ENCODE results near the gene CCDC141. TPM values are rescaled to one million over a fixed set of nuclear protein-coding genes. Genes with fewer than 3 reads are reported as not detected.

CCDC141 gene
- total and polyA plus RNA-seq, 3 experiments from 2014 or later = 1.6 to 3.9 (median 2.1) TPM

- H3K36me3 Mint-ChIP-seq = peaks cover 0 to 2% (median 1%) of the 10 kb centered on the region in 3 donors
- H3K4me1 Mint-ChIP-seq = peaks cover 0 to 5% (median 4%) of the 10 kb centered on the region in 3 donors
- H3K36me3 ChIP-seq (ENCODE audit: insufficient read depth, low read length) = no peaks in the 10 kb centered on the region
- H3K9me3 Mint-ChIP-seq = no peaks in the 10 kb centered on the region
- POLR2A ChIA-PET = no interaction called here
- no peaks in the 10 kb centered on the region for H3K9me3 ChIP-seq (ENCODE audit: low read length)
- no peak overlapping the region for H3K27ac Mint-ChIP-seq
- H3K4me3 ChIP-seq (ENCODE audit: low read length) = no peak overlapping the region
- no peak for DNase-seq
- no peaks in the 10 kb centered on the region for H3K27me3 Mint-ChIP-seq
- CTCF ChIA-PET = interaction anchor here (1.1 kb wide), 1 partner anchor 107 kb away, joined by 3 read pairs; no protein-coding TSS in a partner anchor
- no peaks in the 10 kb centered on the region for H3K4me1 ChIP-seq (ENCODE audit: insufficient read depth, low read length)
- H3K4me3 Mint-ChIP-seq = no peak overlapping the region
- no peaks in the 10 kb centered on the region for H3K27me3 ChIP-seq (ENCODE audit: insufficient read depth, low read length, poor library complexity, severe bottlenecking)
- no peak overlapping the region for H3K27ac ChIP-seq (ENCODE audit: low read depth, low read length)
Measured at GRCh38 chr2:178913049-178913441, 136.9 kb downstream of the CCDC141 start.

GRCh38 chr2:178912416-178913048 is 137.4 kb downstream of the CCDC141 start:
- POLR2A ChIA-PET = no interaction called here
- no peaks in the 10 kb centered on the region for H3K36me3 ChIP-seq (ENCODE audit: insufficient read depth, low read length)
- H3K4me1 ChIP-seq (ENCODE audit: insufficient read depth, low read length) = no peaks in the 10 kb centered on the region
- H3K4me3 Mint-ChIP-seq = no peak overlapping the region
- CTCF ChIA-PET = interaction anchor here (1.1 kb wide), 1 partner anchor 108 kb away, joined by 3 read pairs; no protein-coding TSS in a partner anchor
- no peak overlapping the region for H3K27ac Mint-ChIP-seq
- H3K27me3 Mint-ChIP-seq = no peaks in the 10 kb centered on the region
- H3K27ac ChIP-seq (ENCODE audit: low read depth, low read length) = no peak overlapping the region
- no peak overlapping the region for H3K4me3 ChIP-seq (ENCODE audit: low read length)
- no peak for DNase-seq
- peaks cover 0 to 1% (median 0%) of the 10 kb centered on the region in 3 donors for H3K36me3 Mint-ChIP-seq
- H3K4me1 Mint-ChIP-seq = peaks cover 0 to 5% (median 4%) of the 10 kb centered on the region in 3 donors
- H3K9me3 ChIP-seq (ENCODE audit: low read length) = no peaks in the 10 kb centered on the region
- H3K9me3 Mint-ChIP-seq = no peaks in the 10 kb centered on the region
- no peaks in the 10 kb centered on the region for H3K27me3 ChIP-seq (ENCODE audit: insufficient read depth, low read length, poor library complexity, severe bottlenecking)

- ChIA-PET CTCF (interaction anchor here (1.3 kb wide), 1 partner anchor 20 kb away, joined by 3 read pairs; no protein-coding TSS in a partner anchor), POLR2A (no interaction called here)
- no peaks in the 10 kb centered on the region for H3K27me3 ChIP-seq (ENCODE audit: insufficient read depth, low read length, poor library complexity, severe bottlenecking)
- H3K36me3 ChIP-seq (ENCODE audit: insufficient read depth, low read length) = no peaks in the 10 kb centered on the region
- no peak overlapping the region for H3K4me3 ChIP-seq (ENCODE audit: low read length)
- H3K36me3 Mint-ChIP-seq = peaks cover 0 to 1% (median 0%) of the 10 kb centered on the region in 3 donors
- no peaks in the 10 kb centered on the region for H3K27me3 Mint-ChIP-seq
- H3K27ac Mint-ChIP-seq = no peak overlapping the region
- peaks cover 0 to 5% (median 4%) of the 10 kb centered on the region in 3 donors for H3K4me1 Mint-ChIP-seq
- no peak overlapping the region for H3K4me3 Mint-ChIP-seq
- no peaks in the 10 kb centered on the region for H3K4me1 ChIP-seq (ENCODE audit: insufficient read depth, low read length)
- H3K9me3 Mint-ChIP-seq = no peaks in the 10 kb centered on the region
- no peak for DNase-seq
- no peaks in the 10 kb centered on the region for H3K9me3 ChIP-seq (ENCODE audit: low read length)
- H3K27ac ChIP-seq (ENCODE audit: low read depth, low read length) = no peak overlapping the region
Measured at GRCh38 chr2:178911039-178911438, 138.9 kb downstream of the CCDC141 start.

GRCh38 chr2:178910005-178910404 is 139.9 kb downstream of the CCDC141 start:
- POLR2A ChIA-PET = no interaction called here
- no peak for DNase-seq
- peaks cover 0 to 1% (median under 1%) of the 10 kb centered on the region in 3 donors for H3K36me3 Mint-ChIP-seq
- no peaks in the 10 kb centered on the region for H3K27me3 Mint-ChIP-seq
- H3K9me3 ChIP-seq (ENCODE audit: low read length) = no peaks in the 10 kb centered on the region
- peaks cover 0 to 5% (median 4%) of the 10 kb centered on the region in 3 donors for H3K4me1 Mint-ChIP-seq
- H3K27me3 ChIP-seq (ENCODE audit: insufficient read depth, low read length, poor library complexity, severe bottlenecking) = no peaks in the 10 kb centered on the region
- no peak overlapping the region for H3K4me3 ChIP-seq (ENCODE audit: low read length)
- H3K27ac Mint-ChIP-seq = no peak overlapping the region
- no peak overlapping the region for H3K27ac ChIP-seq (ENCODE audit: low read depth, low read length)
- no peaks in the 10 kb centered on the region for H3K9me3 Mint-ChIP-seq
- H3K4me3 Mint-ChIP-seq = no peak overlapping the region
- H3K4me1 ChIP-seq (ENCODE audit: insufficient read depth, low read length) = no peaks in the 10 kb centered on the region
- CTCF ChIA-PET = interaction anchor here (1.2 to 1.3 kb wide), 2 partner anchors 14 to 19 kb away, joined by 3 to 5 read pairs; no protein-coding TSS in a partner anchor
- no peaks in the 10 kb centered on the region for H3K36me3 ChIP-seq (ENCODE audit: insufficient read depth, low read length)

GRCh38 chr2:178909507-178909906 is 140.4 kb downstream of the CCDC141 start:
- DNase-seq = no peak
- H3K4me3 ChIP-seq (ENCODE audit: low read length) = no peak overlapping the region
- no peaks in the 10 kb centered on the region for H3K36me3 ChIP-seq (ENCODE audit: insufficient read depth, low read length)
- no peaks in the 10 kb centered on the region for H3K4me1 ChIP-seq (ENCODE audit: insufficient read depth, low read length)
- ChIA-PET POLR2A (no interaction called here), CTCF (interaction anchor here (1.2 kb wide), 1 partner anchor 13 kb away, joined by 5 read pairs; no protein-coding TSS in a partner anchor)
- peaks cover 0 to 5% (median 4%) of the 10 kb centered on the region in 3 donors for H3K4me1 Mint-ChIP-seq
- peaks cover 0 to 3% (median 2%) of the 10 kb centered on the region in 3 donors for H3K36me3 Mint-ChIP-seq
- H3K9me3 ChIP-seq (ENCODE audit: low read length) = no peaks in the 10 kb centered on the region
- no peak overlapping the region for H3K4me3 Mint-ChIP-seq
- no peaks in the 10 kb centered on the region for H3K9me3 Mint-ChIP-seq
- H3K27ac Mint-ChIP-seq = no peak overlapping the region
- no peaks in the 10 kb centered on the region for H3K27me3 ChIP-seq (ENCODE audit: insufficient read depth, low read length, poor library complexity, severe bottlenecking)
- no peaks in the 10 kb centered on the region for H3K27me3 Mint-ChIP-seq
- H3K27ac ChIP-seq (ENCODE audit: low read depth, low read length) = no peak overlapping the region

GRCh38 chr2:178908810-178909209 is 141.1 kb downstream of the CCDC141 start:
- H3K27ac ChIP-seq (ENCODE audit: low read depth, low read length) = no peak overlapping the region
- H3K36me3 Mint-ChIP-seq = peaks cover 0 to 3% (median 2%) of the 10 kb centered on the region in 3 donors
- POLR2A ChIA-PET = no interaction called here
- no peaks in the 10 kb centered on the region for H3K36me3 ChIP-seq (ENCODE audit: insufficient read depth, low read length)
- H3K4me3 ChIP-seq (ENCODE audit: low read length) = no peak overlapping the region
- no peaks in the 10 kb centered on the region for H3K9me3 Mint-ChIP-seq
- H3K9me3 ChIP-seq (ENCODE audit: low read length) = no peaks in the 10 kb centered on the region
- CTCF ChIA-PET = no interaction called here
- DNase-seq = no peak
- no peaks in the 10 kb centered on the region for H3K27me3 ChIP-seq (ENCODE audit: insufficient read depth, low read length, poor library complexity, severe bottlenecking)
- no peaks in the 10 kb centered on the region for H3K27me3 Mint-ChIP-seq
- H3K4me1 Mint-ChIP-seq = peaks cover 0 to 5% (median 0%) of the 10 kb centered on the region in 3 donors
- no peak overlapping the region for H3K4me3 Mint-ChIP-seq
- H3K4me1 ChIP-seq (ENCODE audit: insufficient read depth, low read length) = no peaks in the 10 kb centered on the region
- H3K27ac Mint-ChIP-seq = no peak overlapping the region

- Mint-ChIP-seq H3K27me3 (no peaks in the 10 kb centered on the region), H3K4me1 (no peaks in the 10 kb centered on the region), H3K4me3 (no peak overlapping the region), H3K27ac (no peak overlapping the region), H3K36me3 (peaks cover 0 to 3% (median 2%) of the 10 kb centered on the region in 3 donors), H3K9me3 (peaks cover 0 to 2% (median 0%) of the 10 kb centered on the region in 5 donors)
- no peak for DNase-seq
- ChIA-PET CTCF (no interaction called here), POLR2A (no interaction called here)
- Histone ChIP-seq H3K27ac (ENCODE audit: low read depth, low read length) (no peak overlapping the region), H3K4me1 (ENCODE audit: insufficient read depth, low read length) (no peaks in the 10 kb centered on the region), H3K9me3 (ENCODE audit: low read length) (no peaks in the 10 kb centered on the region), H3K36me3 (ENCODE audit: insufficient read depth, low read length) (no peaks in the 10 kb centered on the region), H3K27me3 (ENCODE audit: insufficient read depth, low read length, poor library complexity, severe bottlenecking) (no peaks in the 10 kb centered on the region), H3K4me3 (ENCODE audit: low read length) (no peak overlapping the region)
Measured at GRCh38 chr2:178905261-178905660, 144.7 kb downstream of the CCDC141 start.

GRCh38 chr2:178899656-178900055 is 150.3 kb downstream of the CCDC141 start:
- no peak overlapping the region for H3K27ac Mint-ChIP-seq
- Histone ChIP-seq H3K27me3 (ENCODE audit: insufficient read depth, low read length, poor library complexity, severe bottlenecking) (no peaks in the 10 kb centered on the region), H3K36me3 (ENCODE audit: insufficient read depth, low read length) (no peaks in the 10 kb centered on the region), H3K4me1 (ENCODE audit: insufficient read depth, low read length) (no peaks in the 10 kb centered on the region), H3K27ac (ENCODE audit: low read depth, low read length) (no peak overlapping the region), H3K4me3 (ENCODE audit: low read length) (no peak overlapping the region), H3K9me3 (ENCODE audit: low read length) (no peaks in the 10 kb centered on the region)
- CTCF ChIA-PET = interaction anchor here (2.0 kb wide), 1 partner anchor 8 kb away, joined by 7 read pairs; no protein-coding TSS in a partner anchor
- peaks cover 0 to 3% (median 0%) of the 10 kb centered on the region in 3 donors for H3K36me3 Mint-ChIP-seq
- H3K27me3 Mint-ChIP-seq = no peaks in the 10 kb centered on the region
- no peak for DNase-seq
- POLR2A ChIA-PET = no interaction called here
- peaks cover 0 to 2% (median 0%) of the 10 kb centered on the region in 5 donors for H3K9me3 Mint-ChIP-seq
- no peaks in the 10 kb centered on the region for H3K4me1 Mint-ChIP-seq
- no peak overlapping the region for H3K4me3 Mint-ChIP-seq

All from CD8-positive, alpha-beta memory T cell (primary cell).